Common myeloid progenitor, CD34-positive (primary cell): ENCODE data around the gene LGR4.
A peak's percentile ranks its signal among the peaks of the same experiment; 100 is the strongest.

ENCODE experiments used
- CTCF ChIA-PET: fragments of 350-600 bp; sonication (Branson Sonifier 250); formaldehyde crosslinking; loops from one replicate; lab custom pipeline; 2021; ENCODE audit warnings: antibody characterized with exemption; lab: Charles Lee
- POLR2A ChIA-PET: fragments of 350-600 bp; sonication (Branson Sonifier 250); formaldehyde crosslinking; loops from one replicate; lab custom pipeline; 2021; ENCODE audit warnings: antibody characterized with exemption; lab: Charles Lee
- DNase-seq, 3 donors: peaks; one replicate each; pipeline versions ENCODE4 v3.0.0 to v3.0.0-alpha.2; 2013
- H3K27ac ChIP-seq, 2 experiments: 1 replicate in 1 of 2; 2 replicates in 1 of 2; pipeline ENCODE4 v1.7.0; 2013; ENCODE audit warnings: inconsistent platforms in 2 of 2, low read length in 2 of 2, mild to moderate bottlenecking in 2 of 2, low read depth in 1 of 2, moderate library complexity in 1 of 2; ENCODE audit not compliant: severe bottlenecking in 2 of 2, insufficient read depth in 1 of 2, poor library complexity in 1 of 2
- H3K27me3 ChIP-seq, 5 experiments: replicated peaks in 2 of 5; 1 replicate in 3 of 5; 2 replicates in 2 of 5; pipeline versions ENCODE4 v1.6.1 to v1.7.0; 2013; ENCODE audit warnings: low read length in 4 of 5, mild to moderate bottlenecking in 2 of 5, moderate library complexity in 2 of 5, inconsistent platforms in 1 of 5; ENCODE audit not compliant: insufficient read depth in 5 of 5, control insufficient read depth in 4 of 5
- H3K36me3 ChIP-seq, 4 experiments: 1 replicate in 2 of 4; 2 replicates in 2 of 4; pipeline versions ENCODE4 v1.6.1 to v1.7.0; 2013; ENCODE audit warnings: low read length in 3 of 4, control low read depth in 1 of 4, mild to moderate bottlenecking in 1 of 4; ENCODE audit not compliant: control insufficient read depth in 4 of 4, insufficient read depth in 4 of 4
- H3K4me1 ChIP-seq, 4 experiments: 1 replicate in 3 of 4; 2 replicates in 1 of 4; pipeline versions ENCODE4 v1.6.1 to v1.7.1; 2013; ENCODE audit warnings: low read length in 3 of 4, mild to moderate bottlenecking in 3 of 4, control low read depth in 1 of 4, inconsistent platforms in 1 of 4, moderate library complexity in 1 of 4; ENCODE audit not compliant: control insufficient read depth in 4 of 4, insufficient read depth in 4 of 4; ENCODE audit errors: control extremely low read depth in 1 of 4
- H3K4me3 ChIP-seq, 7 experiments: 1 replicate in 4 of 7; 2 replicates in 3 of 7; pipeline versions ENCODE4 v1.5.1 to v1.7.0; 2013; ENCODE audit warnings: mild to moderate bottlenecking in 7 of 7, low read length in 6 of 7, moderate library complexity in 6 of 7, inconsistent platforms in 2 of 7, low read depth in 2 of 7, control low read depth in 1 of 7; ENCODE audit not compliant: insufficient read depth in 4 of 7, control insufficient read depth in 1 of 7; ENCODE audit errors: extremely low read depth in 1 of 7
- H3K9me3 ChIP-seq, 5 experiments: 1 replicate in 4 of 5; 2 replicates in 1 of 5; pipeline versions ENCODE4 v1.6.1 to v1.7.1; 2013; ENCODE audit warnings: low read length in 4 of 5, mild to moderate bottlenecking in 2 of 5, inconsistent platforms in 1 of 5, low read depth in 1 of 5, moderate library complexity in 1 of 5; ENCODE audit not compliant: control insufficient read depth in 4 of 5, insufficient read depth in 2 of 5; ENCODE audit errors: control extremely low read depth in 1 of 5
- WGBS: methylation state at CpG from one replicate; pipeline ENCODE4 v1.1.5; 2013; ENCODE audit not compliant: insufficient coverage; 5-methylcytosine and 5-hydroxymethylcytosine counted together

Gene LGR4

GRCh38 chr11:27431808-27432207, 40.8 kb downstream of the LGR4 start:
- ChIA-PET POLR2A (no interaction called here), CTCF (no interaction called here)
- H3K27ac ChIP-seq: no peak overlapping the region
- no peaks in the 10 kb centered on the region for H3K27me3 ChIP-seq
- no peak for DNase-seq
- peaks cover 0 to 8% (median 4%) of the 10 kb centered on the region in 4 experiments for H3K4me1 ChIP-seq
- 100% methylated on average over 1 of the region's 2 CpGs for WGBS
- no peaks in the 10 kb centered on the region for H3K36me3 ChIP-seq
- no peak overlapping the region for H3K4me3 ChIP-seq
- H3K9me3 ChIP-seq: no peaks in the 10 kb centered on the region

- Histone ChIP-seq H3K27me3 (no peaks in the 10 kb centered on the region), H3K9me3 (no peaks in the 10 kb centered on the region), H3K36me3 (no peaks in the 10 kb centered on the region), H3K4me1 (peaks cover 0 to 8% (median 4%) of the 10 kb centered on the region in 4 experiments), H3K4me3 (no peak overlapping the region), H3K27ac (no peak overlapping the region)
- CTCF ChIA-PET: no interaction called here
- WGBS: 83% methylated on average over 3 of the region's 5 CpGs
- peak in 2 of 3 donors; percentile 6 to 24 for DNase-seq
- POLR2A ChIA-PET: no interaction called here
These were observed 42.7 kb downstream of the LGR4 start for GRCh38 chr11:27429761-27430393.

GRCh38 chr11:27427183-27427980, 45.2 kb downstream of the LGR4 start:
- 99% methylated on average over 6 of the region's 7 CpGs for WGBS
- Histone ChIP-seq H3K36me3 (no peaks in the 10 kb centered on the region), H3K27me3 (no peaks in the 10 kb centered on the region), H3K4me1 (peaks cover 0 to 8% (median 4%) of the 10 kb centered on the region in 4 experiments), H3K27ac (no peak overlapping the region), H3K9me3 (no peaks in the 10 kb centered on the region), H3K4me3 (no peak overlapping the region)
- ChIA-PET CTCF (no interaction called here), POLR2A (no interaction called here)
- no peak for DNase-seq

GRCh38 chr11:27425814-27426213, 46.8 kb downstream of the LGR4 start:
- Histone ChIP-seq H3K27ac (no peak overlapping the region), H3K9me3 (no peaks in the 10 kb centered on the region), H3K36me3 (no peaks in the 10 kb centered on the region), H3K27me3 (no peaks in the 10 kb centered on the region), H3K4me3 (no peak overlapping the region), H3K4me1 (peaks cover 0 to 8% (median 4%) of the 10 kb centered on the region in 4 experiments)
- ChIA-PET POLR2A (no interaction called here), CTCF (no interaction called here)
- WGBS: no CpG with 5 or more reads among the region's 2 CpGs
- no peak for DNase-seq

- Histone ChIP-seq H3K27me3 (no peaks in the 10 kb centered on the region), H3K4me1 (no peaks in the 10 kb centered on the region), H3K9me3 (no peaks in the 10 kb centered on the region), H3K27ac (no peak overlapping the region), H3K4me3 (no peak overlapping the region), H3K36me3 (no peaks in the 10 kb centered on the region)
- DNase-seq: no peak
- ChIA-PET POLR2A (no interaction called here), CTCF (no interaction called here)
- WGBS: 100% methylated on average over 1 of the region's 4 CpGs
These were observed 49.5 kb downstream of the LGR4 start for GRCh38 chr11:27423125-27423524.

- no peak for DNase-seq
- Histone ChIP-seq H3K9me3 (no peaks in the 10 kb centered on the region), H3K36me3 (no peaks in the 10 kb centered on the region), H3K4me3 (no peak overlapping the region), H3K27me3 (no peaks in the 10 kb centered on the region), H3K27ac (no peak overlapping the region), H3K4me1 (no peaks in the 10 kb centered on the region)
- CTCF ChIA-PET: no interaction called here
- WGBS: 100% methylated on average over 2 of the region's 9 CpGs
- POLR2A ChIA-PET: no interaction called here
These were observed 50.6 kb downstream of the LGR4 start for GRCh38 chr11:27421819-27422494.
